Inflammatory macrophage treated with lipopolysaccharide for 4 hours (primary cell): Measurements from ENCODE around the gene CYP2J2.
"Not testable (repeated sequence)": the region's sequence is repeated elsewhere in the genome, so short reads cannot be mapped to it uniquely, and the experiment has no call there.

Experiments
- DNase-seq: peaks from one replicate; pipeline ENCODE4 v3.0.0-alpha.2; 2020

Gene CYP2J2

DNA sequence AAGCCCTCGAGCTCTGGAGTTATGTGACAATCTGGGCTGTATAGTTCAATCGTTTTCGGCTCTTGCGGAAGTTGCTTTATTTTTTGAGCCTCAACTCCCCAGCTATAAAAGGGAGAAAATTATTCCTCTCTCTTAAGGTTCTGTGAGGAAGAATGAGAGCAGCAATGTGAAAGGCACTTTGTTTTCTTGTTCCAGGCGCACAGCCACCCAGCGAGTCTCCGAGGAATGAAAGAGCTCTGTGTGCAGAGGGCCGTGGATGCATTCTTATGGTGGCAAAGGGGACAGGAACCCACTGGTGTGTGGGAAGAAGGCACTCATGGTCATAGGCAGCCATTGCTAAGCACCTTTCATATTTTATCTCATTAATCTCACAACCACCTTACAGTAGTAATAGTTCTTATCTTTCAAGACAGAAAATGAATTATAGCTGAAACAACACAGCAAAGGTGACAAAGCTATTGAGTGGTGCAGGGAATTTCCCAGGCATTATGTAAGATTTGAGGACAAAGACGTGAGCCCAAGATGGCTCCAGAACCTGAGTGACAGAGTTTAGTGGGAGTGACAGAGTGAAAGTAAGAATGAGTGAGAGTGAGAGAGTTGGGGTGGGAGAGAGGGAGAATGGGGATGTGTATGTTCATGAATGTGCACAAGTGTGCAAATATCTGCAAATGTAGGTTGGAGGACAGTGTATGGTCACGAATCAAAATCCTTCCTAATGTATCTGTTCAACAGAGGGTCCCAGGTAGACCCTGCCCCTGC, 9.4 kb downstream of the CYP2J2 start:
- DNase-seq = no peak

GRCh38 chr1:59915516-59915915, 11.1 kb downstream of the CYP2J2 start:
- DNase-seq = no peak

DNA sequence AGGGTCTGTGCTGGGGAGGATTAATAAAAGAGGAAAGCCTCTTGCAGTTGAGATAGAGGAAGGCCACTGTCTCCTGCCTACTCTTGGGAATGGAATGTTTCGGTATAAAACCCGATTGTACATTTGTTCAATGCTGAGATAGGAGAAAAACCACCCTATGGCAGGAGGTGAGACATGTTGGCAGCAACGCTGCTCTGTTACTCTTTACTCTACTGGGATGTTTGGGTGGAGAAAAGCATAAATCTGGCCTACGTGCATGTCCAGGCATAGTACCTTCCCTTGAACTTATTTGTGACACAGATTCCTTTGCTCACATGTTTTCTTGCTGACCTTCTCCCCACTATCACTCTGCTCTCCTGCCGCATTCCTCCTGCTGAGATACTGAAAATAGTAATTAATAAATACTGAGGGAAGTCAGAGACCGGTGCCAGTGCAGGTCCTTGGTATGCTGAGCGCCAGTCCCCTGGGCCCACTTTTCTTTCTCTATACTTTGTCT, 11.7 kb downstream of the CYP2J2 start:
- DNase-seq = not testable (repeated sequence)

GRCh38 chr1:59908682-59909081, 17.9 kb downstream of the CYP2J2 start:
- no peak for DNase-seq

DNA sequence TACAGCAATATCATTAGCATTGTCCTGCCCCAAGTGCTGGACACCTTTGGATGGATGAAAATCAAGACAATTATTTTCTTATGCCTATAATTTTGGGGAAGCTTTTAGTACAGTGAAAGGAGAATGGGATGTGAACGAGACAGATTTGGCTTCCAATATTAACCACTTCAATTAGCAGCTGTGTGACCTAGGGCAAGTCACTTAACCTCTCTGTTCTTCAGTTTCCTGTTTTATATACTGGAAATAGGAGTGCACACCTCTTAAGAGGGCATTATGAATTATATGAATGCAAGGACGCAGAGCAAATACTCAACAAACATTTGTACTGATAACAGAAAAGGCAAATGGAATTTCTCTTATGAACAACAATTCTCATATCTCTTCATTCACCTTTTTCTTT, 18.5 kb downstream of the CYP2J2 start:
- DNase-seq = no peak

DNA sequence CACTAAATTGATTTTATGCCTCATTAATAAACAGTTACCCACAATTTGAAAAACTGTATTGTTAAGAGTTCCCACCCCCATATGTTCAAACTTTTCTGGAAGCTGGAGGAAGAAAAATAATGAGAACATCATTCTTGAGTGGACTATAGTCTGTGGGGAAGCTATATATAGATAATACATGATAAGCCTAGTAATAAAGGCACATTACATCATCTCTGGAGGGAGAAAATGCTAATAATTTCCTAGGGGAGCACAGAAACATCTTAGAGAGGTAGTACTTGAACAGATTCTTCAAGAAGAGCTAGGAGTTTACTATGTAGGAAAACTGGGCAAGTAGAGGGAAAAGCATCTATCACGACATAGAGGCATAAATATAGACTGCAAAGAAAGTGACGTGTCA, 19.6 kb downstream of the CYP2J2 start:
- DNase-seq = no peak

DNA sequence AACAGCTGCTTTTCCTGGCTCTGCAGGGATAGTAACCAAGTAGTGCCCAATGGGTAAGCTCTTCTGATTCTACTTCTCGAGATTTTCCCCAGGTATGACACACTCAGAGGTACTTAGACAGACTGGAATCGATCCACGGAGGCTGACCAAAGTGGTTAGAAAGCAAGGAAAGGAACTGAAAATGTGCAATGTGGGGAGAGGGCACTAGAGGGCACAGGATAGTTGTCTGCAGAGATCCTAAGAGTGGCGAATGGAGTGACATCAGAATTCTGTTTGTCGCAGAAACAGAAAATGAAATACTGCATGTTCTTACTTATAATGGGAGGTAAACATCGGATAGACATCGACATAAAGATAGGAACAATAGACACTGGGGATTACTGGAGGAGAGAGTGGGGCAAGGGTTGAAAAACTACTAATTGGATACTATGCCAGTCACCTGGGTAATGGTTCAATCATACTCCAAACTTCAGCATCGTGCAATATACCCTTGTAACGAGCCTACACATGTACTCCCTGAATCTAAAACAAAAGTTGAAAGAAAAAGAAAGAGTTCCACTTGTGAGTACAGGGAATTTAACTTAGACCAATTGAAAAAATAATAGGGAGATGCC, 23.3 kb downstream of the CYP2J2 start:
- peak; percentile 52 for DNase-seq

DNA sequence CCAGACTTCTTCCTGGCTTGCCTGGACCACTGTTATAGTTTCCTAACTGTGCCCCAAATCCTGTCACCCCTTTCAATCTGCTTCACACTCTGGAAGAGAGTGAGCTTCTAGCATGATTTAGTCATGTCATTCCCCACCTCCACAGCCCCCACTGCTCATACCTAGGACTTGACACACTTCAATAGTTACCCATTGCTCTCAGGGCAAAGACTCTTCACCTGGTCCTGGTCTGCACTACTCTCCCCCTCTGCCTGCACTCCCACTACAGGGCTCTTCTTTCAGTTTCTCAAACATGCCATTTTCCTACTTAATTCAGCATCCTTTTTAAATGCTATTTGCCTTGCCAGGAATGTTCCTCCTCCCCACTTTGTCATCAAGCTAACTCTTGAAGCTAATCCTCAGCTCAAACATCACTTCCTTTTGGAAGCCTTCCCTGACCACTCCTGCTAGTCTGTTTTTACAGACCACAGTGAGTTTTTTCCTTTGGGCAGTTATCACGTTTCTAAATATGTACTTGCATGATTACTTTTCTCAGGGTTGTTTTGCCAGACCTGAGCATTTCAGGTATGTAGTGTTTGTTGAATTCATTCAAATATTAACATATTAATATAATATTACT, 24.7 kb downstream of the CYP2J2 start:
- no peak for DNase-seq

DNA sequence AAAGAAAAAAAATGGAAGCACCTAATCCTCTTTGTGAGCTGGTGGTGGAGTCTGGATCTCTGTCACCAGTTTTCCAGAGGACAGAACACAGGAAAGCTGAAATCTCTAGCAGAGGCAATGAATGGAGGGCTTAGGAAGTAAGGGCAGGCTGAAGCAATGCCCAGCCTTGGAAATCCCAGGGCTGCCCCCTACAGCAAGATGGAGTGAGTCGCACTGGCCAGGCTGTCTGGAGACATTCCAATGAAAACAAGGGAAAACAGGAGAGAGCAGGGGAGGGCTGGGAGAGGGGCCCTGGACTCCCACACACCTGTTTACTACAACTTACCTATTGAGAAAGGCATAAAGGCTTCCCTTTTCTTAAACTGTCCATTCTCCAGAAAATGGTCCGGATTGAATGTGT, 25.9 kb downstream of the CYP2J2 start:
- no peak for DNase-seq

- no peak for DNase-seq
Observed at GRCh38 chr1:59898927-59899326, 27.6 kb downstream of the CYP2J2 start.

GRCh38 chr1:59897165-59897564, 29.4 kb downstream of the CYP2J2 start:
- no peak for DNase-seq

- no peak for DNase-seq
Observed at GRCh38 chr1:59892841-59893811, 33.4 kb downstream of the CYP2J2 start.

DNA sequence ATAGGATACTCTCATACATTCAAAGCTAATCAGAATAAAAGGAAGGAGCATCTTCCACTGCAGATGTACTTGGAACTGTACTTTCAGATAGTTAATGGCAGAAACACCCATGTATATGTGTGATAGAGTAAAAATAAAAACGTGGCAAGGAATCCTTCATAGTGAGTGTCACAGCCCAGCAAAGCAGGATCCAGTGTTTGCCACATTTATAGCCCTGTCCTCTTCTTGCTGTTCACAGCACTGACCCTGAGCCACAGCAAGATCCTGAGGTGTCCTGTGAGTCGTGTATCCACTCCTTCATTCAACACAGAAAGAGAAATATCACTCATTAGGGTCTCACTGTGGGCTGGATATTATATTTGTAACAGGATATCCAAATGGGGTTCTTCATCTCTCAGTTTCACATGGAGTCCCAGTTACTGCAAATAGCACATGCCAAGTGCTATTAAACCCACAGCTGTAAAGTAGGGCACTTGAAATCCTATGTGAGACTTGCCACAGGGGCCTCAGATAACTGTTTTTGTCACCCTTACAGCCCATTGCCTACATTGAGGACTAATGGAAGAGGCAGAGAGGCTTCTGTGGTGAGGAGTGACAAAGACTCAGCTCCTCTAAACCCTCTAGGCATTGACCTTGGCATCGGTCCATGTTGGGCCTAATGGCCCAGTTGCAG, 41.3 kb downstream of the CYP2J2 start:
- DNase-seq = no peak

DNA sequence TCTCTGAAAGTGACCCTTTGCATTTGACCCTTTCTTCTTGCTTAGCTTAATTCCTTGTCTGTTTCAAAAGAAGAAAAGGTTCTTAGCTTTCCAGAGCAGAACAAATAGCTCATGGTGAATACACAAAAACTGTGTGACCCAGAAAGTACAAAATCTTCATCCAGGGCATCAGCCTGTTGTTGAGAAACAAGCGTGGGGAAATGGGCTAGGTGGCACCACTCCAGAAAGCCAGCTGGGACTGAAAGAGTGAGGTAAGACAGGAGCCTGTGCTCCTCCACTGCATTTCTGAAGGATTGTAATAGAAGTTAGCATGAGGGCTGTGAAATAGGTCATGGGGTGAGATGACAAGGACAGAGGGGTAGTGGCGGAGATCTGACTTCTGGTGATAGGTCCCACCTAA, 45.8 kb downstream of the CYP2J2 start:
- DNase-seq = no peak

- no peak for DNase-seq
Observed at GRCh38 chr1:59879996-59880505, 46.5 kb downstream of the CYP2J2 start.

DNA sequence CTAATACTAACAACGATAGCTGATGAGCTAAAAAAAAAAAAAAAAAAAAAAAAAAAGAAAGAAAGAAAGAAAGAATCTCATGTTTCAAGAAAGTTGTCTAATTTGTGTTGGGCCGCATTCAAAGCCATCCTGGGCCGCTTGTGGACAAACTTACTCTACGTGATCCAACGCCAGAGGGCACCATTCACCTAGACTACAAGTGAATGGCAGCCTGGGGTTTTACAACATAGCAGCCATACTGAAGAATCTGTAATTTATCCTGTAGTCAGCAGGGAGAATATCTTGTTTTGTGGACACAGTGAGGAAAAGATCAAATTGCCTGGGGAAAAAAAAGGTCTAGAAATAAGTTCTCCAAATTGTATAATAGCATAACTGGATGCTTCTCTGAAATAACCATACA, 47.0 kb downstream of the CYP2J2 start:
- peak; percentile 41 for DNase-seq

DNA sequence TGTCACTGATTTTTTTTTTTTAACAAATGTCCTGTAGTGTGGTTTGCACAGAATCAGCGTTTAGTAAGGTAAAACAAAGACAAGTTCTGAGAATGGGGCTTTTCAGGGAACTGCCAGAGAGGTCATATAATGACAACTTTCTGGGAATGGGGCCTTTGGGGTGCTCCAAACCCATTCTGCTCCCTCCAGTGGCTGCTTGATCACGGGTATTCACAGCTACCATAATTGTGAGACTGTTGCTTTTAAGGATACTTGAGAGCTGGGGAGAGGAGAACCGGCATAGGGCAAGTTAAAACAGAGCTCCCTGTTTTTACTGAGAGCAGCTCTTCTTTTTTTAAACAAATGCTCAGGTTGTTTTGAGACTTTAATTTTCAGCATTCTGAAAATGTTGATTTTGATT, 48.2 kb downstream of the CYP2J2 start:
- DNase-seq = no peak

GRCh38 chr1:59877108-59877682, 49.4 kb downstream of the CYP2J2 start:
- no peak for DNase-seq

GRCh38 chr1:59871746-59872145, 54.8 kb downstream of the CYP2J2 start:
- DNase-seq = no peak

- DNase-seq = no peak
Observed at GRCh38 chr1:59866462-59866861, 60.1 kb downstream of the CYP2J2 start.

DNA sequence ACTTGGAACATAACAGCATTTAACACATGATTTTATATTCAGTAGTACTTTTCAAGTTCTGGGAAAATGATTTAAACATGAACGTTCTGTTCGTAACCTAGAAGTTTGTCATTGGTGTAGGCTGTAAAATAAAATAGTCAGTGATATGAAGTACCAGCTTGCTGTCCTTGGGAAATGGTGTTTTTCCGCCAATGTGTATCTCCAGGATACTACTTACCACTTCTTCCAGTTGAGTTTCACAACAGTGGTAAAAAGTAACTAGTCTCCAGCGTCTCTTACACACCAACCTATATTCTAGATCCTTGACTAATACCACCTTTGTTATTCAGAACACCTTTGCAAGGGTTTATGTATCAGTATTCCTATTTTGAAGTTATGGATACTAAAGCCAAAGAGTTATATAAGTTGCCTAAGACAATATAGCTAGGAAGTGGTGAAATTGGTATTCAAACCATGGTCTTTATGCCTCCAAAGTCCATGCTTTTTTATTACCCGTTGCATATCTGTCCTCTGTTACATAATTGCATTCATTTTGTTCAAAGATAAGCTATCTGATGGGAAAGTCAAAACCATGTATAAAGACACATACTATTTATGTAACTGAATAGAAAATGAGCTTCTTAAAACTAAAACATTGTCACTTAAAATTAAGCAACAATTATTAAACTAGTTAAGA, 68.8 kb downstream of the CYP2J2 start:
- DNase-seq = no peak
